Ishikawa (cell line): Measurements from ENCODE around the gene SMIM44.

ENCODE experiments used
- CEBPB ChIP-seq: IDR thresholded peaks from 2 replicates; pipeline ENCODE4 v1.6.1; 2012
- CREB1 ChIP-seq: IDR thresholded peaks from 2 replicates; pipeline ENCODE4 v1.6.1; 2012; ENCODE audit warnings: low read depth
- EGR1 ChIP-seq: IDR thresholded peaks from 2 replicates; pipeline ENCODE4 v1.6.1; 2012
- EP300 ChIP-seq: IDR thresholded peaks from 2 replicates; pipeline ENCODE4 v1.6.1; 2012; ENCODE audit warnings: borderline replicate concordance
- FOXM1 ChIP-seq: IDR thresholded peaks from 2 replicates; pipeline ENCODE4 v1.6.1; 2012; ENCODE audit warnings: low read depth, borderline replicate concordance
- MAX ChIP-seq: IDR thresholded peaks from 2 replicates; pipeline ENCODE4 v1.6.1; 2012
- NFIC ChIP-seq: IDR thresholded peaks from 2 replicates; pipeline ENCODE4 v1.6.1; 2012
- REST ChIP-seq: IDR thresholded peaks from 2 replicates; pipeline ENCODE4 v1.6.1; 2012; ENCODE audit warnings: low read depth, mild to moderate bottlenecking
- TAF1 ChIP-seq: IDR thresholded peaks from 2 replicates; pipeline ENCODE4 v1.6.1; 2012; ENCODE audit warnings: low read depth, mild to moderate bottlenecking
- TCF12 ChIP-seq: IDR thresholded peaks from 2 replicates; pipeline ENCODE4 v1.6.1; 2012; ENCODE audit warnings: low read depth
- YY1 ChIP-seq: IDR thresholded peaks from 2 replicates; pipeline ENCODE4 v1.6.1; 2012; ENCODE audit warnings: low read depth

GRCh38 chr19:3497757-3498520 is 14.7 kb upstream of the SMIM44 start:
- TF ChIP-seq REST (no peak), EP300 (no peak), TAF1 (no peak), CEBPB (no peak), CREB1 (no peak), NFIC (no peak), TCF12 (no peak), MAX (no peak), EGR1 (no peak), YY1 (no peak), FOXM1 (no peak)
